HG02870 (cell line): Measurements from ENCODE around the gene ZKSCAN2.

ENCODE experiments used
- ATAC-seq: cut with Tn5 transposase; IDR thresholded peaks from one replicate; pipeline ENCODE4 v1.9.1; 2021; ENCODE audit warnings: mild to moderate bottlenecking, moderate library complexity; ENCODE audit not compliant: unreplicated experiment

Gene ZKSCAN2

DNA sequence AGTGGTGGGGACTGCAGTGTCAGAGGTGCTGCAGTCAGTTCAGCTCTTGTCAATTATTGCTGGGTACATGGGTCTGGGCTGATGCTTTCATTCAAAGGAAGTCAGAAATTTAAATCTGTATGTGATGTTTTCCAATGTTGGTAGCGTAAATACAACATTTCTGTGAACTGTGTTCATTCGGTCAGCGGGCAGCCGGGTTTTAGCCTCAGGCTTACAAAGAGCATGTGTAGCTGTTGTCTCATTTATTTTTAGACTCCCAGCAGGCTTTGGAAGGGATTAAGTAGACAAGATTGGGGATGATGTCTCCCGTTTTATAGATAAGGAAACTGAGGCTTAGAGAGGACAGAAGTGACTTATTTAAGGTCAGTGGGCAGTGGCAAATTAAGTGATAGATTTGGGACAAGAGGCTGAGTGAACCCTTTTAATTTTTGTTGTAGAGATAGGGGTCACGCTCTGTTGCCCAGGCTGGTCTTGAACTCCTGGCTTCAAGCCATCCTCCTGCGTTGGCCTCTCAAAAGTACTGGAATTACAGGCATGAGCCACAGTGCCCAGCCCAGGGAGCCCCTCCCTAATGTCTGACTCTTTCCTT lies 32.8 kb downstream of the ZKSCAN2 start:
- no peak for ATAC-seq

DNA sequence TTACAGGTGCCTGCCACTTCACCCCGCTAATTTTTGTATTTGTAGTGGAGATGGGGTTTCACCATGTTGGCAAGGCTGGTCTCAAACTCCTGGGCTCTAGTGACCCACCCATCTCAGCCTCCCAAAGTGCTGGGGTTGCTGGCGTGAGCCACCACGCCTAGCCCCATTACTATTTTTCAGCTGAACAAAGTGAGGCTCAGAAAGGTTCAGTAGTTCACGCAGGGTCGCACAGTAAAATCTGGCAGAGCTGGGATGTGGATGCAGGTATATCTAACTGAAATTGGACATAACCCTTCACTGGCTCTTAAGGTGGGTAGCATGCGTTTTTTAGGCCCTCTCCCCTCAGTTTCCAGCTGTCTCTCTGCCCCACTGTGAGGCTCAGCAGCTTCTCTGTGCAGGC lies 33.7 kb downstream of the ZKSCAN2 start:
- ATAC-seq: no peak

DNA sequence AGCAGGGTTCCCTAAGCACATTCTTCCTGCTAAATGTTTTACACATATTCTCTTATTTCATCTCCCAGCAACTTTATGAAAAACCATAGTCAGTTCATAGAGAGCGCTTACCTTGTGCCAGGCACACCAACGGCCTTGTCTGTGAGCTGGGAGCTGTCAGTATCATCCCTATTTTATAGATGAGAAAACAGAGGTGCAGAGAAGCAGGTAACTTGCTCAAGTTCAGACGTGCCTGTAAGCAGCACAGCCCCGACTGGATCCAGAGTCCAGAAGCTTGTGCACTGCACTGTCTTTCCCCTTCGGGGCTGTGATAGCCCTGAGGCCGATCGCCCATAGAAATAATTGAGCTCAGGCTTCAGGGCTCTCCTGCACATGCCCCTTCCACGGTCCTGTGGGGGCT lies 34.7 kb downstream of the ZKSCAN2 start:
- ATAC-seq: no peak

DNA sequence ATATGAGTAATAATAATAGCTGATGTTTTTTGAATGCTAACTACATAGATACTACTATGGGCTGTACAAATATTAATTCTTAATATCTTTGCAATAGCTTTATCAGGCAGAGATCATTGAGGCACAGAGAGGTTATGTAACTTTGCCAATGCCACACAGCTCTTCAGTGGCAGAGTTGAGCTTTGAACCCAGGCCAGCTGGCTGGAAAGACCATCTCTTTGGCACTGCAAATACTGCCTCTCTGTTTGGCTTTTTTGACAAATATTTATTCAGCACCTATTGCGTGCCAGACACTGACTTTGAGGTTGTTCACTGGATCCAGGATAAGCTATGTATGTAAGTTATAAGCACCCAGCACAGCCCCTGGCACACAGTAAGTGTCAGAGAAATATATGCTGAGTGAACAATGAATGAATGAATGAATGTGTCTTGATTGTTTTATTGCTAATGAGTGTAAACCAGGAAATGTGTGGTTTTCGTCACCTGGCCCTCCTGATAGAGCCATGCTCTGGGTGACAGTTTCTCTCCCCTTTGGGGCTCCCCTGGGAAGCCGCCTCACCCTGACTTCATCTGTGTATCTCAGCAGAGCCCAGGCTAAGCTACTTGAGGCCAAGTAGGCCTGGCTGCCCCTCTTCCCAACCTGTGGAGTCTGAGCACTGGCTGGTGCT lies 38.4 kb downstream of the ZKSCAN2 start:
- no peak for ATAC-seq

DNA sequence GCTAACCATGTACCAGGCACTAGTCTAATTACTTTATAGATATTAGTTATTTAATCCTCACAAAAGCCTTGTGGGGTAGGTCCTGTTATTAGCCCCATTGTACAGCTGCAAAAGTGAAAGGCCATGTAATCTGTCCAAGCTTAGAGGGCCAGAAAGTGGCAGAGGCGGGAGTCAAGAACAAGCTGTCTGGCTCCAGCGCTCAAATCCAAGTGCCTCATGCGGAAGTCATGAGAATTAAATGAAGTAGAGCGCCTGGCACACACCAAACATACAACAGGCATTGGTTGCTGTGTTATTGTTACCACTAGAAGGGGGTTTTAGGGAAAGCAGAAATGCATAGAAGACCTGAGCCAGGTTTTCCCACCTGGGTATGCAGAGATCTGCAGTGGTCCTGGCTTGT lies 39.7 kb downstream of the ZKSCAN2 start:
- no peak for ATAC-seq

DNA sequence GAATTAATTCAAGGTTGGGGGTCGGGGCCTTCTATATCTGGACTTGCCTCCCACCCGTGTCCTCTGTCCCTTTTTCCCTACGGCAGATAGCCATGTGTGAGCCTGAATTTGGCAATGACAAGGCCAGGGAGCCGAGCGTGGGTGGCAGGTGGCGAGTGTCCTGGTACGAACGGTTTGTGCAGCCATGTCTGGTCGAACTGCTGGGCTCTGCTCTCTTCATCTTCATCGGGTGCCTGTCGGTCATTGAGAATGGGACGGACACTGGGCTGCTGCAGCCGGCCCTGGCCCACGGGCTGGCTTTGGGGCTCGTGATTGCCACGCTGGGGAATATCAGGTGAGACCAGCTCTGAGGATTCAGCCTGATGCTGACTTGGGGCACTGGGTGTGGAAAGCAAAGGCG lies 40.5 kb downstream of the ZKSCAN2 start:
- ATAC-seq: no peak

DNA sequence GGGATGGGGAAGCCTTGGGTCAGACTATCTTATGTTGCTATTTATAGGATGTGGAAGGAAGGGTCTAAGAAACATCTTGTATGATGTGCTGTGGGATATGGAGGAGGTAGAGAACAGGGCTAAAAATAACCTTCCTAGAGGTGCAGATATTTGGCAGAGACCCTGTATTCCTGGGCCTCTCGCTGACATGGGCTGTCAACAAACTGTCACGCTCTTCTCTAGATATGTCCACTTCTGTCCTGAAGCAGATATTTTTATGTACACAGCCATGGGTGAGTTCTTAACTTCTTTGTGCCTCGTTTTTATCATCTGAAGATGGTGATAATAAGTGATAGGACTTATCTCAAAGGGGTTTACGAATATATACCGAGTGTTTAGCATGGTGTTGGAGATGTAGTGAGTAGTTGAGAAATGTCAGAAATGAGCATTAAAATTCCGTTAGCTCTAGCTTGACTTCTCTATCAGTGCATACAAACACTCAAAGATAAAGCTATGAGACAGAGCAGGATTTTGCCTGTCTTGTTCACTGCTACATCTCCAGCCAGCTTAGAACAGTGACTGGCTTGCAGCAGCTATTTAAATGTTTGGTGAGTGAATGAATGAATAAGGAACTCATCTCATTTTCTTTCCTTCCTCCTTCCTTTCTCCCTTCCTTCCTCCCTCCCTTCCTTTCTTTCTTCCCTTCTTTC lies 43.8 kb downstream of the ZKSCAN2 start:
- ATAC-seq: no peak

DNA sequence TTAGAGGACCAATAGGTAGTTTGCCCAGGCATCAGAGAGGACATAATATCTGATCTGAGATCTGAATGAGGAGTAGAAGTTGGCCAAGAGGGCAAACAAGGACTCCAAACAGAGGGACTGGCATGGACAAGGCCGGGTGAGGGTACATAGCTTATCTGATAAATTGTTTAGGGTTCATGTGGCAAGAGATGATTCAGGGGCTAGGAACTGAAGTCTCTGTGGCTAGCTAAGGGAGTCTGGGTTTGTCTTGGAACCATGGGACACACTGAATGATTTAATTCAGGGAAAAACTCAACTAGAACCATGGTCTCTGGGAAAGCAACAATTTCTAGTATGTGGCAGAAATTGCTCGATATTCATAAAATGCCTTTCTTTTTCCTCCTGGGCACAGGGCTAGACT lies 45.0 kb downstream of the ZKSCAN2 start:
- ATAC-seq: no peak

DNA sequence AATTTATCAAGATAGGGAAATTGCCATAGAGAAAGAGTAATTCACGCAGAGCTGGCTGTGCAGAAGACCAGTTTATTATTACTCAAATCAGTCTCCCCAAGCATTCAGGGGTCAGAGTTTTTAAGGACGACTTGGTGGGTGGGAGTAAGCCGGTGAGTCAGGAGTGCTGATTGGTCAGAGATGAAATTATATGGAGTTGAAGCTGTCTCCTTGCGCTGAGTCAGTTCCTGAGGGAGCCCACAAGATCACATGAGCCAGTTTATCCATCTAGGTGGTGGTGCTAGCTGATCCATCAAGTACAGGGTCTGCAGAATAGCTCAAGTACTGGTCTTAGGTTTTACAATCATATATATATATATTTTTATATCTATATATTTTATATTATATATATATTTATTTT lies 46.9 kb downstream of the ZKSCAN2 start:
- no peak for ATAC-seq

DNA sequence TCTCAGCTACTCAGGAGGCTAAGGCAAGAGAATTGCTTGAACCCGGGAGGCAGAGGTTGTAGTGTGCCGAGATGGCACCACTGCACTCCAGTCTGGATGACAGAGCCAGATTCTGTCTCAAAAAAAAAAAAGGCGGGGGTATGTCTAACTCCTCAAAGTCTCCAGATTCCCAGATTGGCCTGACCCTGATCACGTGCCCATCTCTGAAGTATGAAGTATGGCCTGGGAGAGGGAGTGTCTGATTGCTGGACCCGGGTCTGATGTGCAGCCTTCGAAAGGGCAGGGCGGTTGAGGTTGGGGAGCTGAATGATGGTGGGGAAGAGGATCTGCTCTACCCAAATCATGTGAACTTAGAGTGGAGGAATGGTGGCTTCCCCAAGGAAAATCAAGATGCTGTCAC lies 58.2 kb downstream of the ZKSCAN2 start:
- no peak for ATAC-seq

DNA sequence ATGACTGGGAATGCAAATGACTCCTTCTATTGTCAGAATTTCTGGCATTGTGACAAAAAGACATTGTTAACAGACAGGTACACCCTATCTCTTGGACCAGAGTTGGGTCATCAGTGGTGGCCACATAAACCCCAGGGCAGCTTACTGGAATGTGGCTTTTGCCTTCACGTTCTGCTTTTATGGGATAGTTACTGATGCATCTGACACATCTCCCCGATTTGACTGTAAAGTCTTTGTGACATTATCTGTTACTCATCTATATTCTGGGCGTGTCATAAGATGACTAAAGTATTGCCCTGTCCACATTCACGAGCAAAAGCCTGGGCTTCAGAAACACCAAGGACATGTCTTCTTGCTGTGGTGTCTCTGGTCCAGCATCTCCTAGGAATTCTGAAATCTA lies 59.6 kb downstream of the ZKSCAN2 start:
- ATAC-seq: no peak

DNA sequence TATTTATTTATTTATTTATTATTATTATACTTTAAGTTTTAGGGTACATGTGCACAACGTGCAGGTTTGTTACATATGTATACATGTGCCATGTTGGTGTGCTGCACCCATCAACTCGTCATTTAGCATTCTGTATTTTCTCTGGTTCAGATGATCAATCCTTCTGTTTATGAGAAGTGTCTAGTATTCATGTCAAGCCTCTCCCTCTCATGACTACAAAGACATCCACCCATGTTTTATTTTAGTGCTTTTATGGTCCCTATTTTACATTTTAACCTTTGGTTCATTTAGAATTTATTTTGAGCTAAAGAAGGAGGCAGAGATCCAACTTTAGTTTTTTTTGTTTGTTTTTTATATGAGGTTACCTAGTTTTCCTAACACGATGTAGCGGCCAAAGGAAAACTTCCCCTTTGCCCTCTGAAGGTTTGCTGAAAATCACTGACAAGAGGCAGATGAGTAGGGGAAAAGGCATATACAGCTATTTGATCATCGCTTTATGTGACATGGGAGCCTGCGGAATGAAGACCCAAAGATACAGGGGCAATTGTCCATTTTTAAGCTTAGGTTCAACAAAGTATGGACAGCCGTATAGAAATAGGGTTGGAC lies 63.3 kb downstream of the ZKSCAN2 start:
- ATAC-seq: no peak

DNA sequence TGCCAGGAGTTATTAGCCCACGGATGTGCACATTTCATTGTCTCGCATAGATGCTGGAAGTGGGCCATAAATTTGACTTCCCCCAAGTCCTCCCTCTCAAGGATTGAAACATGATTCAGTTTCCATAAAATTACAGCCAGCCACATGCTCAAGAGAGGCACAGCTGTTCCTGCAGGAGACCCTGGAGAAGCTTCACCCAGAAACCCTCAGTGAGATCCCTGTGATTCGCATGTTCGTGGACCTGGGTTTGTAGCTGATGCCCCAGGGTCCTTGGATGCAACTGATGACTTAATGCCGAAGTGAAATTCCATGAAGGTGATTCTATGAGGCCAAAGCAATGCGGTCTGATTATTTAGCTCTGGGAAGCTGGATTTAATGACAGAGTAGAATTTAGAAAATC lies 65.5 kb downstream of the ZKSCAN2 start:
- no peak for ATAC-seq

DNA sequence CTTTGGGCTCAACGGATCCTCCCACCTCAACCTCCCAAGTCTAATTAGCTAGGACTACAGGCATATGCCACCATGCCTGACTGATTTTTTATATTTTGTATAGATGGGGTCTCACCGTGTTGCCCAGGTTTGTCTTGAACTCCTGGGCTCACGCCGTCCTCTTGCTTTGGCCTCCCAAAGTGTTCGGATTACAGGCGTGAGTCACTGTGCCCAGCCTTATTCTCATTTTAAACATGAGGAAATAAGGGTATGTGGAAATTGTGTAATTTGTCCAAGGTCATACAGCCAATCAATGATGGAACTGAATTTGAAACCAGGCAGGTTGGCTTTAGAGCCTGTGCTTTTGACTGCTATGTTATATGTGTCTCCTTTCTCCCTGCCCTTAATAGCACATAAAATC lies 68.3 kb downstream of the ZKSCAN2 start:
- no peak for ATAC-seq

DNA sequence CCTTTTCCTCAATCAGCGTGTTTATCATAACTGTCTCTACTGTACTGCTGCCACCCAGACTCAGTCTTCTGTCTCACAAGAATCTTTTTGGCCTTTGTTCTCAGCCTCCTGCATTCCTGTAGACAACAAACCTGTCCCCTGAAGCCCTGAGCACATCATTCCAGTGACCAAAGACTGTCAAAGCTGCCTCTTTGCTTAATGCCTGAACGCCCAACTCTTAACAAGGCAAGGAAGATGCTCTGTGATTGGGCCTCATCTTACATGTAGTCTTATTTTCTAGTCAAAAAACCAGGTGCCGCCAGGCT lies 70.2 kb downstream of the ZKSCAN2 start:
- no peak for ATAC-seq
